Stimulated activated naive CD8-positive, alpha-beta T cell treated with anti-CD3 and anti-CD28 coated beads, Interleukin-15, amount 100 ng/mL, for 72 hours (primary cell): ENCODE data around the gene C8A.

ENCODE experiments used
- ATAC-seq: fragments of 150-1000 bp; cut with Tn5 transposase; 2 replicates; pipeline ENCODE4 v1.10.0; 2021; ENCODE audit warnings: mild to moderate bottlenecking, moderate library complexity
- DNase-seq, 2 donors: peaks; one replicate each; pipeline ENCODE4 v3.0.0; 2021 to 2022
- H3K27ac Mint-ChIP-seq, 2 donors: one replicate each; pipeline ENCODE4 v1.8.0; 2022; ENCODE audit warnings: mild to moderate bottlenecking in 2 of 2, mixed read lengths in 2 of 2, moderate library complexity in 2 of 2
- H3K27me3 Mint-ChIP-seq: one replicate; pipeline ENCODE4 v1.8.0; 2022; ENCODE audit warnings: mixed read lengths
- H3K4me1 Mint-ChIP-seq: one replicate; pipeline ENCODE4 v1.8.0; 2022; ENCODE audit warnings: mild to moderate bottlenecking, mixed read lengths
- H3K4me3 Mint-ChIP-seq, 2 donors: one replicate each; pipeline ENCODE4 v1.8.0; 2022; ENCODE audit warnings: mild to moderate bottlenecking in 2 of 2, mixed read lengths in 2 of 2, moderate library complexity in 1 of 2
- H3K9me3 Mint-ChIP-seq, 2 donors: one replicate each; pipeline ENCODE4 v1.8.0; 2022; ENCODE audit warnings: mixed read lengths in 2 of 2

C8A gene

DNA sequence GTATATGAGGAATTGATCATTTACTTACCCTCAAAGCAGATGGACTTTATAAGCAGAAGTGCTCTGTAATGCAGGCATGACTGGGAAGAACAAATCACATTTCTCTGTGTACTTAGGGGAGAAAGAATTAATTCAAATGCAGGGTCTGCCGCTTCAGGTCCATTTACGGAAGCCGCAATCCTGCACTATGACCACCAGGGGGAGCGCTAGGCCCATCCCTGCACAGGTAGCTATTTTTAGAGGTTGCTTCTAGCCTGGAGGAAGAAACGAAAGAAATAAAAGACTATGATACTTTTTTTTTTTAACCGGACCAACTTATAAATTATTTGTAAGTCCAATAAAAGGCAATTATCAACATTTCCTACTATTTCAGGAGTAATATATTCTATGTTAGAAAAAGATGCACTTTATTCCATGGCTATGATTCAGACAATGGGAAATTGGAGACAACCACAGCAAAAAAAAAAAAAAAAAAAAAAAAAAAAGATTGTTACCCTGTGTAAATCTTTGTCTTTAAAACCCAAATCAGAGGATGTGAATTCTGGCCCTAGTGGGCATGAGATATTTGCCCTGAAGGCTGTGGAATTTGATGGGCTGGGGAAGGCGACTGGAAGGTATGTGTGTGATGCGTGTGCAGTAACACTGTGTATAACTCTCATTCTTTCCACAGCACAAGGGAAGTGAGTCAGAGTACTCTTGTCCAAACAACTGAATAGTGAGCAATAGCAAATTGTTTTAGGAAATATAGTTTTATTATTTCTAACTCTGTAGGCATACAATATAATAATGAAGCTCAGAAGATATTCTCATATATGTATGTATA lies 22.5 kb upstream of the C8A start:
- Mint-ChIP-seq H3K4me1 (no peaks in the 10 kb centered on the region), H3K27me3 (peaks cover 38% of the 10 kb centered on the region), H3K27ac (no peak overlapping the region), H3K4me3 (no peak overlapping the region), H3K9me3 (no peaks in the 10 kb centered on the region)
- ATAC-seq (peak; percentile 70), DNase-seq (peak; percentile 57 to 64)

DNA sequence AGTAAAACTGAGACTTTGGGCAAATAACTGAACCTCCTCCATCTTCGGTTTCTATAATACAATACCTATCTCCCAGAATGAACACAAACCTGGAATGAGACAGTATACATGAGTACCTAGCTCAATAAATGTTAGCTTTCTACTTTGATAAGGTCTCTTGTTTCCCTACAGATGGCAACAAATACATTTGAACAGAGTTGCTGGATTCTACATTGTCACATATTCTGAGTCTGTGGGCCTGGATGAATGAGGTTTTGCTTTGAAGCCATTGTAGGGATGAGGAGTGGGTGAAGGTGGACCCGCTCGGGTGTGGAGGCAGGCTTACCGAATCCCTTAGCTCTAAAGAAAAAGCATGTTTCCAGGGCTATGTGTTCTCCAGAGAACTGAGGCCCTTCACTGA lies 21.5 kb upstream of the C8A start:
- H3K27me3 Mint-ChIP-seq, result peaks cover 34% of the 10 kb centered on the region
- no peak for DNase-seq
- no peak overlapping the region for H3K27ac Mint-ChIP-seq
- H3K4me1 Mint-ChIP-seq, result no peaks in the 10 kb centered on the region
- H3K9me3 Mint-ChIP-seq, result no peaks in the 10 kb centered on the region
- ATAC-seq, result no peak
- H3K4me3 Mint-ChIP-seq, result no peak overlapping the region

DNA sequence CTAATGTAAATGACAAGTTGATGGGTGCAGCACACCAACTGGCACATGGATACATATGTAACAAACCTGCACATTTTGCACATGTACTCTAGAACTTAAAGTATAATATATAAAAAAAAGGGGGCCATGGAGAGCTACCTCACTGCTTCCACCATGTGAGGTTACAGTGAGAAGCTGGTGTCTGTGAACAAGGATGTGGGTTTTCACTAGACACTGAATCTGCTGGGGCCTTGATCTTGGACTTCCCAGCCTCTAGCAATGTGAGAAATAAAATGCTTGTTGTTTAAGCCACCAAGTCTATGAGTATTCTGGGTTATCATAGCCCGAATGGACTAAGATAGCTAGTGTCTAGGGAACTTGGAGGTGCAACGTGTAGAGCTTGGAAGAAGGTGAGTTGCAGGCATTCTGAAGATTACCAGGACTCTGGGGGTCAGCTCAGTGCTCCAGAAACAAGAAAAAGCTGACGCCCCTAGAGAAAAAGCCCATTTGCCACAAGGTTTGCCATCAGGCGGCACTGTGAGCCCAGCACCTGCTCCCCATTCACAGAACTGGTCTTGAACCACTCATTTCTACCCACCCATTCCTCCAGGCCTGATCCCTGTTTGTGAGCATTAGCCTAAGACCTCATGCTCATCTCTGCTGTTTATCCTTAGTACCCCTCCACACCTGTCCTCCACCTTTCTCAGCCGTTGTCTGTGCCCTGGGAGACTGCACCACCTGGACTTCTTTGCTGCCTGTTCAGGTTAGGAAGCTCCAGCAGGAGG lies 20.3 kb upstream of the C8A start:
- no peaks in the 10 kb centered on the region for H3K9me3 Mint-ChIP-seq
- H3K4me3 Mint-ChIP-seq, result no peak overlapping the region
- H3K27me3 Mint-ChIP-seq, result peaks cover 28% of the 10 kb centered on the region
- no peak overlapping the region for H3K27ac Mint-ChIP-seq
- DNase-seq, result no peak
- ATAC-seq, result no peak
- no peaks in the 10 kb centered on the region for H3K4me1 Mint-ChIP-seq

DNA sequence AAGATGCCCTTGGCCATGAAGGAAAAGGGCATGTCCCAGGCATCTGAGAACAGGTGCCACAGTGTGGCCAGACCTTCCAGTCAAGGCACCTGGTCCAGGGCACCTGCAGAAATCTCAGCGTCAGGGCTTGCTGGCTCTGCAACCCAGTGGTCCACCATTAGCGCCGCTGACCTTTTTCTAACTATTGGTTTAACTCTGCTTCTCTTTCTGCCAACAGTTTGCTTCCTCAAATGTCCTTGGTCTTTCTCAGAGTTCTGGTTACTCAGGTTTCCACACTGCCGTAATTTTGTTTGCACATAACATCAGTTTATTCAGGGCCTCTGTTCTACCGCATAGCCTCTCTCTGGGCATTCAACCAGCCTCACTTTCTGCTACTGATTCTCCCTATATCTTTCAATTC lies 18.9 kb upstream of the C8A start:
- H3K4me1 Mint-ChIP-seq, result no peaks in the 10 kb centered on the region
- ATAC-seq (no peak), DNase-seq (no peak)
- H3K27me3 Mint-ChIP-seq, result peaks cover 33% of the 10 kb centered on the region
- no peaks in the 10 kb centered on the region for H3K9me3 Mint-ChIP-seq
- H3K27ac Mint-ChIP-seq, result no peak overlapping the region
- H3K4me3 Mint-ChIP-seq, result no peak overlapping the region

DNA sequence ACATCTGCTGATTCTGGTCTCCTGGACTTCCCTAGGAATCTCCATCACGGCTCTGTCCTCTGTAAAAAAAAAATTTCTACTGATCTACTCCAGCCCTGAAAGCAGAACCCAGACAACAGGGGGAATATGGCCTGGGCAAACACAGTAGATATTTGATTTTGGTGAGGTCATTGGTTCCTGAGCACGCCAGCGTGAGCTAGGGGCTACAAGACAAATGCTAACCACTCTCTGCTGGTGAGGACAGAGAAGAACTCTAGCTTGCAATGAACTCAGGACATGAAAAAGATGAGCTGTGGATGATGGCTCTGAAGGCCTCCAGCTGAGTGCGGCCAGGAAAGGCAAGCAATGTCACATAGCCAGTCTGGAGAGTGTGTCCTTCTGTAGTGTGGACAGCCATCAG lies 18.2 kb upstream of the C8A start:
- Mint-ChIP-seq H3K27ac (no peak overlapping the region), H3K27me3 (peaks cover 26% of the 10 kb centered on the region), H3K4me3 (no peak overlapping the region), H3K9me3 (no peaks in the 10 kb centered on the region), H3K4me1 (no peaks in the 10 kb centered on the region)
- no peak for ATAC-seq
- no peak for DNase-seq

DNA sequence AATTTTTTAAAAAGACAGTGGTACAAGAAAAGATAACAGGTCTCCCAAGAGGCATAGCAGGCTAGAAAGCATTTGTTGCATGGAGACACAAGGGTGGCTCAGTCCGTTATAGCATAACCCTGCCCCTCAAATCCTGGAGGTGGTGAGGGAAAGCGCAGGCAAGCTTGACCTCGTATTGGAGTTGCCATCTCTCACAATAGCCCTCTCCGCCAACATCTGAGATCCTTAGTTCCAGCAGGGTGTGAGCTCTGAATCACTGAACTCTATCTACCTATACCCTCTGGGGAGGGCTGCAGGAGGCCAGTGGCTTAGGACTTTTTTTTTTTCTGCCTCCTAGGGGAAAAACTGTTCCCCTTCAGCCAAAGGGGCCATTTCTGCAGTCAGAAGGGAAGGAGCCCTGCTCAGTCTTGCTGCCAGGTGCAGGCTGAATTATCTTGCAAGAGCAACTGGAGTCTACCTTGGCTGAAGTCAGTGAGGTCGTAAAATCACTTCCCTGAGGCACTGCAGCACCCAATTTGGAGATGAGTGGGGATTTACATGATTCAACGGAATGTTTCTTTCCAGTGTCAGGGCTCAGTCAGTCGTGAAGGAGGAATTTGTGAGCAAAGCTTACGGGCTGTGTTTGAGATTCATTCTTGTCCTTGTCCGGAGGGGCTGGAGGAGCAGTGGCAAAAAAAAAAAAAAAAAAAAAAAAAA lies 17.2 kb upstream of the C8A start:
- Mint-ChIP-seq H3K4me3 (no peak overlapping the region), H3K4me1 (no peaks in the 10 kb centered on the region), H3K27me3 (peaks cover 25% of the 10 kb centered on the region), H3K27ac (no peak overlapping the region), H3K9me3 (no peaks in the 10 kb centered on the region)
- DNase-seq, result no peak
- ATAC-seq, result no peak

DNA sequence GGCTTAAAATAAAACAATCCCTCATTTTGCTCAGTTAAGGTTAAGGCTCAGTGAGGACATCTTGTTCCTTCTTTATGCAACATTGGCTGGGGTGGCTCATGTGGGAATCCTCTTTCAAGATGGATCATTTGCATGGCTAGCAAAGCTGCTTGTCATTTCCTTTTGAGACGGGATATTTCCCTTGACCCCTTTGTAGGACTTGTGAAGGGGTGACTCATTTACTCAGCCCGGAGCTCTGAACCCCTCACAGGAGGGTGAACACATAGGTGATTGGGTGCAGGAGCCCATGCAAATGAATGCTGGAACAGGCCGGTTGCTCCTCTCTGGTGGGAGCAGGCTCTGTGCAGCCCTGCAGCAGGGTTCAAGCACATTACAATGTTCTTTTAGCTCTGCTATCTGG lies 15.8 kb upstream of the C8A start:
- Mint-ChIP-seq H3K9me3 (no peaks in the 10 kb centered on the region), H3K4me3 (no peak overlapping the region), H3K27me3 (peaks cover 32% of the 10 kb centered on the region), H3K27ac (no peak overlapping the region), H3K4me1 (no peaks in the 10 kb centered on the region)
- DNase-seq (no peak), ATAC-seq (no peak)

DNA sequence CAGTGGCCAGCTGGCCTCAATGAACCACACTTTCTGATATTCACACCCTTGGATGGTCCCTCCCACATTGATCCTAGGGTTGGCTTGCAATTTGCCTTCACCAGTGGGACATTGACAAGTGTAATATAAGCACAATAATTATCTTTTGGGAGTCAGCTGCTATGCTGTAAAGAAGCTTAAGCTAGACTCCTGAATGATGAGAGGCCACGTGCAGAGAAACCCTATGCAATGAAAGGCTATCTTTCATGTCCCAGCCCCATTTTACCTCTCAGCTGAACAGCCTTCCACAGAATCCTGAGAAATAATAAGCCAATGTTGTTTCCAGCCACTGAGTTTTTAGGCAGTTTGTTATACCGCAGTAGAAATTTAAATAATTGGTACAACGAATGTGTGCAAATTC lies 11.1 kb upstream of the C8A start:
- DNase-seq, result no peak
- H3K4me3 Mint-ChIP-seq, result no peak overlapping the region
- no peak overlapping the region for H3K27ac Mint-ChIP-seq
- no peaks in the 10 kb centered on the region for H3K4me1 Mint-ChIP-seq
- peaks cover 52% of the 10 kb centered on the region for H3K27me3 Mint-ChIP-seq
- peaks cover 0 to 5% of the 10 kb centered on the region in 2 donors for H3K9me3 Mint-ChIP-seq
- ATAC-seq, result no peak

DNA sequence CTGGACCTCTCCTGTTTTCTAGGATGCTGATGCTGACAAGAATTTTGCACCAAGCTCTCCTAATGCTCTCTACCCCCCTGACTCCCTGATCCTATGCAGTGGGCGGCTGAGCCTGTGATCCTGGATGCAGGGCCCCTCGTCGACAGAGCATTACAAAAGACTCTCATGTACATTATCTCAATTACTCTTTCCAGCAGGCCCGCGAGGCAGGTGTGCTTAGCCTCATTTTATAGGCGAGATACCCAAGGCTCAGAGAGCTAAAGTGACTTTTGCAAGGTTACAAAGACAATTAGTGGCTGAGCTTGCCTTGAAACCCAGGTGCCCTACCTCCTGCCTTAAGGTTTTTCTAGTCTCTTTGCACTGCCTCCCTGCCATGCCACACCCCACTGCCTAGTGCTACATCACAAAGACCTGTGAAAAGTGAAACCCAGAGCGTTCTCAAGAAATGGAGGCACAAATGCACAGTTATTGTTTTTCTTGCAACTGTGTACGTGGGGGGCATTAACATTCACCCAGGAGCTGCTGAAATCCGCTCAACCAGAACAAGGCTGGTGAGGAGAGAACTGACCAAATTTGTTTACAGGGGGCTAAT lies 10.0 kb upstream of the C8A start:
- no peak for ATAC-seq

DNA sequence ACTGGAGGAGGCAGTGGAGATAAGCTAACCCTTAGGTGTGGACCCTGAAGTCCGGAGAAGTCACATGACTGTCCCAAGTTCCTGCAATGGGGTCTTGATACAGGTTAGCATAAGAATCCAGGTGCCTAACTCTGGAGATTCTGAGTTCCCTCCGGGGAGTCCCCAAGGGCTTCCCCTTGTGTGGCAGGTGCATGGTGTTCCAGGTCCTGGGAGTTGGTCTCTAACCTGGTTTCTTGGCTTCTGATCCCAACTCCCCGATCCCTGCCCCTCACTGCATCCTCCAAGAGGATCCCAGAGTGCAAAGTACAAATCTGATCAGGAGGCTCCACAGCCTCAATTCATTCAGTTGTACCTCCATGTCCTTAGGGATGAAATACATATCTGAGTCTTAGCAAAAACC lies 9.3 kb upstream of the C8A start:
- DNase-seq, result no peak
- Mint-ChIP-seq H3K9me3 (peaks cover 0 to 5% of the 10 kb centered on the region in 2 donors), H3K4me1 (no peaks in the 10 kb centered on the region)

More for the DNA sequence above, 10.0 kb upstream of the C8A start:
- Mint-ChIP-seq H3K4me3 (no peak overlapping the region), H3K4me1 (no peaks in the 10 kb centered on the region), H3K27me3 (peaks cover 51% of the 10 kb centered on the region), H3K9me3 (peaks cover 0 to 5% of the 10 kb centered on the region in 2 donors), H3K27ac (no peak overlapping the region)
- no peak for DNase-seq

DNA sequence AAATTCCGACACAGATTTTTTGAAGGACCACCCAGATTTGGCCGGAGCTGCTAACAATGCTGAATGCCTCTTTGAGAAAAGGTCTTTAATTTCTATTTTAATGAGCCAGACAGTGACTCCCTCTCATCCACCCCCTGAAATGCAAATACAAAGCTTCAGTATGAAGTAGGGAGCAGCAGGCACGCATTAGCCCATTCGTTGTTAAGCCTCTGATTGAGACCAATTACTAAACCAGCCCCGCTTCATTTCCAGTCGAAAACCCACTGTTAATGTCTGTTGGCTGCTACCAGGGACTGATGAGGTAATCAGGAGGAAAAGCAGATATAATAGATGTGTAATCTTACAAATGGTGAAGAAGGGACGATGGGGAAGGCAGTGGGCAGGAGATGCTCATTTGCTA lies 4.8 kb upstream of the C8A start:
- Mint-ChIP-seq H3K27ac (no peak overlapping the region), H3K4me1 (no peaks in the 10 kb centered on the region), H3K4me3 (no peak overlapping the region), H3K9me3 (peaks cover 0 to 5% of the 10 kb centered on the region in 2 donors), H3K27me3 (peaks cover 39% of the 10 kb centered on the region)
- DNase-seq (no peak), ATAC-seq (no peak)

More for the DNA sequence above, 9.3 kb upstream of the C8A start:
- Mint-ChIP-seq H3K4me3 (no peak overlapping the region), H3K27me3 (peaks cover 46% of the 10 kb centered on the region), H3K27ac (no peak overlapping the region)
- no peak for ATAC-seq

DNA sequence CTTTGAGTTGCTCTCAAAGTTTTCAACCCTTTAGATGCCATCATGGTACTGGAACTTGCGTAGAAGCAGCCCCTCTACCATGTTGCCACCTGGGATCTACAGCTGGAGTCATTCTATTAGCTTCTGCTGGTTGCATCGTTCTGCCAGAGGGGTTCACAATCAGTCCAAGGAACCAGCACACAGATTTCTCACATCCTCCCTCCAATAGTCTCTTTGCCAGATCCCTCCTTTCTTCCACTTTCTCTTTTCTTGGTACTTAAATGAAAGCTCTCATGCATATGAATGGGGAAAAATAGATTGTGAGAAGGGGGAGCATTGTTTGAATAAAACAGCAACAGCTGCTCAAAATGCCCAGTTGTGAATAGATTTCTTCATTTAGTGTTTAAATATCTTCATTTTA lies 4.2 kb upstream of the C8A start:
- Mint-ChIP-seq H3K4me1 (no peaks in the 10 kb centered on the region), H3K27me3 (peaks cover 40% of the 10 kb centered on the region), H3K9me3 (peaks cover 0 to 5% of the 10 kb centered on the region in 2 donors), H3K4me3 (no peak overlapping the region), H3K27ac (no peak overlapping the region)
- DNase-seq (no peak), ATAC-seq (no peak)

DNA sequence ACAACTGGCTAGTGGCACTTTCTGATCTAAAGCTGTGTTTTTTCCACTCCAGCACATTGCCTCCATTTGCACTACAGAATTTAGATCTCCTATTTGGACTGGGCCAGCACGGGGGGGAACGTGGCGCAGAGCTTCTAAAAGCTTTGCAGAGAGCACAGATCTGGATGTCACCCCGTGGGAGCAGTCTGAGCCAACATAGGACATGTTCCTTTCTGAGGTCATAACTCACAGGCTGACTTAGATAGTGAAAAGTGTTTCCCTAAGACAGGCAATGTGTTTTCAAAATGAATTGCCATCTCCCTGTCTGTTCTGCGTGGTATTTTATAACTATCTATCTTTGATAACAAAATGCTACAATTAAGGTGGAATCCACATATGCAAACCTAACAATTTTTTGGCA lies 3.7 kb upstream of the C8A start:
- H3K4me1 Mint-ChIP-seq, result no peaks in the 10 kb centered on the region
- H3K27me3 Mint-ChIP-seq, result peaks cover 42% of the 10 kb centered on the region
- DNase-seq (no peak), ATAC-seq (no peak)
- no peak overlapping the region for H3K27ac Mint-ChIP-seq
- H3K4me3 Mint-ChIP-seq, result no peak overlapping the region
- H3K9me3 Mint-ChIP-seq, result peaks cover 0 to 5% of the 10 kb centered on the region in 2 donors

DNA sequence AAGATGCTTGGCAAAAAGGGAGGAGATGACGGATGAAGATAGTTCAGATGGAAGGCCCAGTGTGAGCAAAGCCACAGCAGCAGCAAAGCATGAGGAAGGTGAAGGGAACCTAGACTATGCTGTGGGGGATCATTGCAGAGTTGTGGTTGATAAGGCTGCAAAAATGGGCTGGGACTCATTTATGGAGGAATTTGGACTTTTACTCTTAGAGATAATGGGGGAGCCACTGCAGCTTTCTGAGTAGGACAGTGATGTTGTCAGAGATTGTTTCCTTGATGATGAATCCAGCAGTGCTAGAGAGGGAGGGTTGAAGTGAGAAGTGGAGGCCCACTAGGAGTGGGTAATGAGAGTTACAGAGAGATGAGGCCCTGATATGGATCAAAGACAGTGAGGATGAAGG lies 2.1 kb upstream of the C8A start:
- Mint-ChIP-seq H3K9me3 (peaks cover 0 to 5% of the 10 kb centered on the region in 2 donors), H3K27me3 (peaks cover 40% of the 10 kb centered on the region), H3K4me3 (no peak overlapping the region), H3K27ac (no peak overlapping the region), H3K4me1 (no peaks in the 10 kb centered on the region)
- ATAC-seq (no peak), DNase-seq (no peak)

DNA sequence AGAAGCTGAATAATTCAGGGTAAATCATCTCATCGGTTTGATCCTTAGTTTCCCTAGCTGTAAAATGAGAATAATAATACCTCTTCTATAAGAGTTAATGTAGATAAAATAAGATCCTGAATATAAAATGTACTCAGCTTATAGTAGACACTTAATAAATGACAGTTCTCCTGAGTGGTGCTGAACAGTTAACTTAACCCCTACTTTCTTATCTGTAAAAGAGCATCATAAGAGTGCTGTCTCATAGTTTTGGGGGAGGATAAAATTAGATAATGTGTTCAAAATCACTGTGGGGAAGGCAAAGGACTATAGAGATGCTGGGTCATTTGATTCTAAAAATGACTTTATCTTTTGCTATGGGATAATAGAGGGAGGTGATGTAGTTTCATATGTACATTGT lies 593 bp downstream of the C8A start:
- Mint-ChIP-seq H3K27me3 (peaks cover 21% of the 10 kb centered on the region), H3K4me3 (no peak overlapping the region), H3K9me3 (no peaks in the 10 kb centered on the region)

DNA sequence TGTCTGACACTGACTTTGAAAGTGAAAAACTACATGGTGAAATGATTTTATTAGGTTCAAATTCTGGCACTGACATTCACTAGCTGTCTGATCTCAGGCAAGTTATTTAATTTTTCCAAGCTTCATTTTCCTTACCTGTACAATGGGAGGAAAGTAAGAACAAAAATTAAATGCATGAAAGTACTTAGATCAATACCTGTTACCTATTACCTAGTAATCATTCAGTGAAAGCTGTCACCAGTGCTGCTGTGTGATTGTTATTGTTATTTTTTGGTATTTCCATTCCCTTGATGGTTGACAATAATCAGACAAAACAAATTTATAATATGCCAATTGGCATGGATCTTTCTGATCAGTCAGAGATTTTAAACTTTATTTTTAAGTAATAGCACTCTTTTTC lies 1.6 kb downstream of the C8A start:
- H3K4me3 Mint-ChIP-seq, result no peak overlapping the region
- DNase-seq, result no peak
- H3K27ac Mint-ChIP-seq, result no peak overlapping the region
- H3K9me3 Mint-ChIP-seq, result no peaks in the 10 kb centered on the region
- ATAC-seq, result no peak
- H3K27me3 Mint-ChIP-seq, result peaks cover 21% of the 10 kb centered on the region
- H3K4me1 Mint-ChIP-seq, result no peaks in the 10 kb centered on the region

More for the DNA sequence above, 593 bp downstream of the C8A start:
- DNase-seq (no peak), ATAC-seq (no peak)
- Mint-ChIP-seq H3K4me1 (no peaks in the 10 kb centered on the region), H3K27ac (no peak overlapping the region)
